HG03159 (cell line): Measurements from ENCODE around the gene TMEM260.
A peak's percentile ranks its signal among the peaks of the same experiment; 100 is the strongest.

Experiments
- ATAC-seq: cut with Tn5 transposase; IDR thresholded peaks from one replicate; pipeline ENCODE4 v1.9.1; 2021; ENCODE audit warnings: mild to moderate bottlenecking, moderate library complexity; ENCODE audit not compliant: unreplicated experiment

Gene TMEM260

DNA sequence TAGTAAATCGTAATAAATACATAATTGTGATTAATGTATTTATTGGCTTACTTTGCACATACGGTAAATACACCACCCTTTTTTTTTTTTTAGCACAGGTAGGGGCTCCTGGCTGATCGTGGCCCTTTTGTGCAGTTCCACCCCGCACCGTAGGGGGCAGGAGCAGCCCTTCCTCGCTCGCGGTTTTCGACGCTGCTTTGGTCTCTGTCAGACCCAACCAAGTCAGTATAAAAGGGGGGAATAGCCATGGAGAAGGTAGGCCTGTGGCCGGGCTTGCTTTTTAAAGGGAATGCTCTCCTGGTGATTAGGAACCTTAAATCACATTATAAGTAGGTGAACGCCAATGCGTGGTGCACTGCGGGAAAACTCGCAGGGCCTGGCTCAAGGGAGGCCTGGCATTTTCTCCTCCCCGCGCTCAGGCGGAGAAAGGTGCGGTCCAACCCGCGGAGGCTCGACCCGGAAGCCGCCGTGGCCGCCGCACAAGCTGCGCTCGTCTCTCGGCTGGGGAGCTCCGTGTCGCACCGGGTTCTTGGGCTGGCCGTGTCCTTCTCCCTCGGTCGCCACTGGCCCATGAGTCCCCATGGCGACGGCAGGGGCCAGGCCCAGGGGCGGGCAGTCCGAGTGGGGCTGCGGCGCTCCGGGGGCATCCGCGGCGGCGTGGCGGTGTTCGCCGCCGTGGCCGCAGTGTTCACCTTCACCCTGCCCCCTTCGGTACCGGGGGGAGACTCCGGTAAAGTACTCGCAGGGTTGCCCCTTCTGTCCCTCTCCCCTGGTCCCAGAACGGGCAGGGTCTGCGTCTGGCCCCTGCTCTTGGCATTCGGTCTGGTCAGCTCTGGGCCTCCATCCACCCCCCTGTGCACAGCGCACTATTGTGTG, at the start of gene TMEM260:
Gene TMEM260, plus strand, starts transcription at position 454 of the 876 bp plus-strand sequence. Its CDS starts 117 bp downstream, at position 571.
- peak; percentile 89 for ATAC-seq

DNA sequence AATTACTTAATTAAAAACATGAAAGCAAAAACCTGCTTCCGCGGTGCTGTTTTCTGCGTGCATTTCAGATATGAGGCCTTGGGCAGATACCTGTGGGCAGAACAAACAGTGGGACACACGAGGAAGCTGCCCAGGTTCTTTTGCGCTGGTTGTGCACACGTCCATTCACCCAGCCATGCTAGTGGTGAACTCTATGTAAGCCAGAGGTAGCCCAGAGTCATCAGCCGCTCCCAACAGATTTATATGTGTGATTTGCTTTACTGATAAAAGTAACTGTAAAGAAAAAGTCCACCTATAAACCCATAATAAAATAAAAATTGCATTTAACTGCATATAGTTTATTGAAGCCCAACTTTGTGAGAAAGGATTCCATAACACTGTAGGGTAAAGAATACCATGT, 47.1 kb upstream of the TMEM260 start:
- no peak for ATAC-seq

DNA sequence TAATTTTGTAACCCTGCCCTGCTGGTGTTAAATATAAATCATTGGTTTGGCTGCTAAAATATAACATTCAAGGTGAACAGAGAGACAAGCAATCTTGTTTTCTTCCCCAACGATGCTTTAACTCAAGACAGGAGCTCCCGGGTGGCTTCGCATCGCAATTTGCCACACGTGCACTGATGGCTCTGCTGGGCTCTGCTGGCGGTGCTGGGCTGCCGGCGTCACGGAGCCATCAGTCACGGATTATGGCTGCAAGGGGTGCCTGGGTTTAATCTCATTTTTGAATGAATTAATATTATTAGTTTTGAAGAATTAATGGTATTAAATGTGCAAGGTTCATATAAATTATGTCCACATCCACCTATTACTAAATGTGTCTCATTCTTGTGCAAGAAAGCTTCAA, 44.9 kb upstream of the TMEM260 start:
- no peak for ATAC-seq

DNA sequence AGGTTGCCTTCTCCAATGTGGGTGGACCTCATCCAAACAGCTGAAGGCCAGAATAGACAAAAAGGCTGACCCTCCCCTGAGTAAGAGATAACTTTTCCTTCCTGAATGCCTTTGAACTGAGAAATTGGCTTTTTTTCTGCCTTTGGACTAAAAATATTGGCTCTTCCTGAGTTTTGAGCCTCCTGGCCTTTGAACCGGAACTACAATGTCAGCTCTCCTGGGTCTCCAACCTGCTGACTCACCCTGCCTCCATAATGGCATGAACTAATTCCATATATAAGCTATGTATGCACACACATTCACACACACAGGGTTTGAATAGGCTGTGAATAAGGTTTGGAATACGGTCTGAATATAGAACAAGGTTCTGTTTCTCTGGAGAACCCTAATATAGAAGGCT, 39.7 kb upstream of the TMEM260 start:
- no peak for ATAC-seq

DNA sequence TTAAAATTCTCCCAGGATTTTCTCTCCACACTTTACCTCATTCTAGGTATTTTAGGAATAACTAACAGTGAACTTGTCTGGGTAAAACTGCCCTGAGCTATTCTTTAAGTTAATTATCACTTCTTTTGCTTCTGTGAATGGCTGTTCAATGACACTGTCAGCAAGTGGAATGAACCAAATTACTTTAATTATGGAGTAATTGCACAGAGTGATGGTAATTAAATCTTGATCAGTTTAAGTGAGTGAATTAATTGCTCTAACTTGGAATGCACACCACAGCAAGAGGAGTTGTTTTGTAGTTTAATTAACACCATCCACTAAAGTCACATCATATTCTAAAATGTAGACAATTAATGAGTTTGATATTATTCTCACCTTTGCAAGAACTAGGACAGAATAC, 36.2 kb upstream of the TMEM260 start:
- ATAC-seq, result no peak

DNA sequence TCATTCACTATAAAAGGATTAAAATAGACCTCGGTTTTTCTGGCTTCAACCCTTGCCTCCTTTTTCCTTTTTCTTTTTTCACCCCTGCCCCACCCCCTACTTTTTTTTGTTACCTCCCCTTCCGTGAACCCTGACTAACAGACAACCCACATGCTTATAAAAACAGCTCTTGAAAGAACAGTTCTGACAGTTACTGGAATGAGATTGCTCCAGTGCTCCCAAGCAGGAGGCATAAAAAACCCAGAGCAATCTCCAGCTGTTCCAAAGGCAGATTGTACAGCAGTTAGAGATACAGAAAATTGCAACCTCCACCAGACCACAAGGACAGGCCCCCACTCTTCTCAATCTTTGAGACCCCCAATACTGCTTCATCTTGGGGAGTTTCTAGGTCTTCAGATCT, 29.9 kb upstream of the TMEM260 start:
- no peak for ATAC-seq

DNA sequence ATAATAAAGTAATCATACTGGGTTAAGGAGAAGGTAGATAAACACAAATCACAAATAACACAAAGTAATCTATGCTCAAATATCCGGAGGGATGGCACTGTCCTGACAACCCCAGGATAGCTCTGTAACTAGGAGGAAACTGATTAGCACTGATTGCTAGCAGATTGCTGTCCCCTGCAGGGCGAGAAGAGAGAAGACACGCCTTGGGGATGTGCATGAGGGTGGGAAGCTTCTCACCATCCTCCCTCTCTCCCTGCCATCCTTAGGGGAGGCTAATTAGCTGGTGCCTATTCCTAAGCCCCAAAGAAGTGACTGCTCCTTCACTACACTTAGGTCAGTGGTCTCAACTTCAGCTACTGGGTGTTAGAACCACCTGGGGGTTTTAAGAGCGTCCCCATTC, 27.0 kb upstream of the TMEM260 start:
- no peak for ATAC-seq

DNA sequence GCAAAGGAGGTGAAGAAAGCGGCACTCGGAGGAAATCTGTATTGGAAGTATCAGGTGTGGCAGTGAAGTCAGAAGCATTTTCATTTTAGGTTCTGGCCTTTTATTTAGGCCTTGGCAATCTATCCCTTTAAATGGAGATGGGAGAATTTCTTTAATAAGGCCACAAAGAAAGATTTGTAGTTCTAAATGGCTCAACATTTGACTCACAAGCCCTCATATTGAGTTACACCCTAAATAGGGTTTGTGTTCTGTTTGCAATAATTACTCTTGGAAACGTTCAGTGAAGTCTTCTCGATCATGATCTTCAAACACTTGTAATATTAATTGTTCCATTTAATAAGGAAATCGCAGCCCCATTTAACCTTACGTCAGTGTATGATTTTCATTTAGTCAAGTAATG, 25.3 kb upstream of the TMEM260 start:
- no peak for ATAC-seq

DNA sequence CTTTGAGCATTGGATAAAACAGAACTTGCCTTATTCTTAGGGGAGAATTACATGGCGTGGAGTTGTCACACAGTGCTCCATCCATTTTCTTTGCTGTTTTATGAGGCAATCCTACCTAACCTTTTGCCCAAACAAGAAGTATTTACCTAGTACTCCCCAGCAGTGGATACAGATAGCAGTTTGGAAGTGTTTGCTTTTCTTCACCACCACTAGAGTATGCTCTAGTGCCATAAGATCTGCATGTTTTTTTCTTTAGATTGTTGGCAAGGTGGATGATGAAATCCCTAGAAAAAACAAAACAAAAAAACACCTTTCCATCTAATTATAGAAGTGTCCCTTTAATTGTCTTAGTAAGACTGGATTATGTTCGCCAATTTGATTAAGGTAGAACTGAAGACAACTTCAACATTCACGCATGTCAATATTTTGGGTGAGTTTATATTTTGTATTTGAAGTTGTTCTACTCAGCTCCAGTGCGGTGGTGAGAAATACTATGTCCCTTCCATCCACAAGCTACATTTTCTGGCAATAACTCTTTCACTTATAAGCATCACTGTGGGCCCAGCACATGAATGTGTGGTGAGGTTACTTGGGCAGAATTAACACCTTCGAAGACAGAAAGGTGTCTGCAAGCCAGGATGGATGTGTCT, 23.6 kb upstream of the TMEM260 start:
- ATAC-seq, result no peak

DNA sequence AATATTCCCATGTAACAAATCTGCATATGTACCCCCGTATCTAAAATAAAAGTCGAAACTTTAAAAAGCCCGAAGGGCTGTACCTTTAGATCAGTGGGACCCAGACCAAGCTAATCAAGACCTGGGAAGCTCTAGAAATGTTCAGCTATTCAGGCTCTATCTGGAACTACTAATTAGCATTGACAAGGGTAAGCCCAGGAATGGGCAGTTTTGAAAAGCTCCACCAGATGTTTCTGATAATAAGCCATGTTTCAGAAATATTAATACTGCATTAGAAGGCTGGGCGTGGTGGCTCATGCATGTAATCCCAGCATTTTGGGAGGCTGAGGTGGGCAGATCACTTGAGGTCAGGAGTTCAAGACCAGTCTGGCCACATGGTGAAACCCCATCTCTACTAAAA, 20.4 kb upstream of the TMEM260 start:
- ATAC-seq, result no peak

DNA sequence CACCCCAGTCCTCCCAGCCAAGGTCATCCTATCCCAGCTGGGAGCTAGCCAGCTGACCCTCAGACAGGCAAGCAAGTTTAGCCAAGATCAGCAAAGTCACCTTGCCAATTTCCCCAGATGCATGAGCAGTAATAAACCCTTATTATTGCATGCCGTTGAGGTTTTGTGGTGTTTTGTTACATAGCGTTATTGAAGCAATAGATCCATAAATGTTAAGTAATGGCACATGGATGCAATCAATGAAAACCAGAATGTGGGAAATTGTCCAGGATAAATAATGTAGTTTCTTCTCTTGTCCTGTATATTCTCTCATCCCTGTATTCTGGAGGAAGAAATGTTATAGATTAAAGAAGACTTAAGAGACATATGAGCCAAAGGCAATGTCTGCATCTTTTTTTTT, 18.0 kb upstream of the TMEM260 start:
- ATAC-seq, result no peak

DNA sequence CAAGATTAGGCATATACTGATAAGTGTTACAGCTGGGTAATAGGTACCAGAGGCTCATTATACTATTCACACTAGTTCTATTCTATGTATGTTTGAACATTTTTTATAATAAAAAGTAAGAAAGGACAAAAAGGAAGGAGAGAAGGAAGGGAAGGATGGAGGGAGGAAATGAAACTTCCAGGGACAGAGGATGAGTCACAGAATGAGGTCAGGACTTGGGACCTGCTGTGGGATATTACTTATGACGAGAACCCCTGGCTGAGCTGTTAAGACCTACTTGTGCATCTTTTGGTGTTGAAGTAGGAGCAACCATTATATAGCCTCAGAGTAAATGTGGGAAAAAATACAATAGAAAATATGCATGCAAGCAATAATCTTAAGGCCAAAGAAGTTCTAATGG, 16.7 kb upstream of the TMEM260 start:
- no peak for ATAC-seq

DNA sequence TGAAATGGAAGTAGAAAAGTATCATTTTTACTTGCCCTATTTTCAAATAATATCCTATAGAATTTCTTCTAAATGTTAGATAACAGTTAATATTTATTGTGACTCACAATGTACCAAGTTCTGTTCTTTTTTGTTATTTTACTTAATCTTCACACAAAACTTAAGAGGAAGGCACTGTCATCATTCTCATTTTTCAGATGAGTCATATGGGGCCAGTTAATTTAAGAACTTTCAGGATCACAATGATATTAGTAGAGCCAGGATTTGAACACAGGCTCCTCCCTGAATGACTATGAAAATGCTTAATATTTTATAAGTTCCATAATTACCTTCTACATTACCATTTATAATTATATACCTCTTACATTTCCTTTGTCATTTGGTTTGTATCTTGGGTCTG, 10.4 kb upstream of the TMEM260 start:
- no peak for ATAC-seq

DNA sequence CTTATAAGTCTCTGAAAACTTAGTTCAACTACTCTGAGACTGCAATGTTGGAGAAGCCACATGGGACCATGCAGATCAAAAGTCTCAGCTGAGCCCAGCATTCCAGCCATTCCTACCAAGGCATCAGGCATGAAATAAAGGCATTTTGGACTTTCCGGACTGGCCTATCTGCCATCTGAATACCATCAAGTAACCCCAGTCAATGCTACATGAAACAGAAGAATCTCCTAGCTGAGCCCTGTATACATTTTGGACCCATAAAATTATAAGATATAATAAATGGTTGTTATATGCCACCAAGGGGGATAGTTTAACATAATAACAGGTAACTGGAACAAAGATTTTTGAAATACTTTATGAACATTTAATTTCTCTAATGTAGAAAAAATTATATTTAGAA, 9.3 kb upstream of the TMEM260 start:
- ATAC-seq, result no peak

DNA sequence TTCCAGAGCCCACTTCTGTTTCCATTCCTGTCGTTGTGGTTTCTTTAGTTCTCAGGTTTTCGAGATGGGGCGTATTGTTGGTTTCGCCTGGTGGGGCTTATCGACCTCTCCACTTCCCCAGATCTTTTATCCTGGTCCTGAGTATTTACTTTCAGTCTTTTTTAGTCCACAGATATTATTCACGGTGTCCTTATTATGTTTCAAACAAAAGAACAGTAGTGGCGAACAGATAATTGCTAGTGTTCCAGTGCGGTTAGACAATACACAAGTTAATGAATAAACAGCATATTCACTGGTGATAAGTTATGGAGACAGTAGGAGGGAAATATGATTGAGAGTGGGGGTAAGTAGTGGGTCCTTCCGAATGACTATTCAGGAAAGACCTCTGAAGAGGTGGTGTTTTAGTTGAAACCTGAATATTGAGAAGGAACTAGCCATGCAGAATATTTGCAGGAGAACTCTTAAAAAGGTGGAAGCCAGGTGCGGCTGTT, 668 bp downstream of the TMEM260 start:
- peak; percentile 5 for ATAC-seq

DNA sequence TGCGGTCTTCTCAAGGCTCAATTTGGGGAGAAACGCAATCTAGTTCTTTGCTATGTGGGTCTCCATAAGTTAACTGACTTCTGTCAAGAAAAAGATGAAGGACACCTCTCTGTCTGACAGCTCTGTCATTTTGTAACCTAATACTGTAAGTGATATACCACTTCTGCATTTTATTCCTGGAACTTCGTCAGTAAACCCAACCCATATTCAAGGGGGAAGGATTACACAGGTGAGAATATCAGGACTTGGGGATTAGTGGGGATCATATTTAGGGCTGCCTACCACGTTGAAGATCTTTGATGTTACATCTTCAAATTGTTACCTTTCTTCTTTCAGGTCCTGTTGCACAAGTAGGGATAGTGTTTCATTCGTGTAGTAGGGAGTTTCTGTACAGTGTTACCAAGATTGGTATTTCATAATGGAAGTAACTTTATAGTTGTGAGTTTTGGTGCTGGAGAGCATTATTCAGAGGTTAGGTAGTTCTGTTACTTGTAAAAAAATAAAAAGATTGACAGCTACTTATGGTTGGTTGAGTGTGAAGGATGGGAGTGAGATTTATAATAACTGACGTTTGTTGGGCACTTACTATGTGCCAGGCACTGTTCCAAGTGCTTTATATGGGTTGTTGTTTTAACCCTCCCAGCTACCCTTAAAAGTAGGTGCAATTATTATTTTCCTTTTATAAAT, 1.6 kb downstream of the TMEM260 start:
- no peak for ATAC-seq

DNA sequence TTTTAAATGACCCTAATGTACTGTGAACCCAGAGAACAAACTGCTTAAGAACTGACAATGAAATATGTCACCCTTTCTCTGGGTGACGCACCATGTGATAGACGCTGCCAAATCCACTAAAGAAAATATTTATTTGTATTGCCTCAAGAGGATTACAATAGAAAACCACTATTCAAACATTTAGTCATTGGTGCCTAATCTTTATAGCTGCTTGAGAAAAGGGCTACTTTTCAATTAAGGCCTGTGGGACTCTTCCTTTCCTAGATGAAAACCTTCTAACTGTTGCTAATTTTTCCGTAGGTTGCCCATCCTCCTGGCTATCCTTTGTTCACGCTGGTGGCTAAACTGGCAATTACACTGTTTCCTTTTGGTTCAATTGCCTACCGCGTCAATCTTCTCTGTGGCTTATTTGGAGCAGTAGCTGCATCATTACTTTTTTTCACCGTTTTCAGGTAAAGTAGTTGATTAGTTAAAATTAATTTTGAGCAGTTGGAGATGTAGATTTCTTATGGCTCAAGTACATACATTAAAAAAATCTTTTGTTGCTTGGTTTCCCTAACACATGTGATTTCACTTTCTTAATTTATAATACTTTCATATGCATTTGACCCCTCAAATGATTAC, 6.0 kb downstream of the TMEM260 start:
- ATAC-seq, result no peak

DNA sequence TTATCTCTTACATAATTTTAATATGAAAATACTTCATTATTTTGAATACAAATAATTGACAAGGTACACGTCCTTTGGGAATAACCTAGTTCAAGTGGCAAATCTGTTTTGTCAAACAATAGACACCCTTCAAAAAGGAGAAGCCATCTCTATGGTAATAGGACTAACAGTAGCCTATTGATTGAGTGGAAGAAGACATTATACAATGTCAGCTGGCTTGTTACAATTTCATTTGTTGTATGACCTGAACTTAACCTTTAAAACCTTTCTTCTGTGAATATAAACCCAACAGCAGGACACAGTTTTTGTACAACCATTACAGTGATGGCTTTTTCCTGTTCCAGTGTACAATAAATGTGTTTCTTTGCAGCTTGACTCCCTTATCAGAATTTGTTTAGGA, 8.1 kb downstream of the TMEM260 start:
- no peak for ATAC-seq

DNA sequence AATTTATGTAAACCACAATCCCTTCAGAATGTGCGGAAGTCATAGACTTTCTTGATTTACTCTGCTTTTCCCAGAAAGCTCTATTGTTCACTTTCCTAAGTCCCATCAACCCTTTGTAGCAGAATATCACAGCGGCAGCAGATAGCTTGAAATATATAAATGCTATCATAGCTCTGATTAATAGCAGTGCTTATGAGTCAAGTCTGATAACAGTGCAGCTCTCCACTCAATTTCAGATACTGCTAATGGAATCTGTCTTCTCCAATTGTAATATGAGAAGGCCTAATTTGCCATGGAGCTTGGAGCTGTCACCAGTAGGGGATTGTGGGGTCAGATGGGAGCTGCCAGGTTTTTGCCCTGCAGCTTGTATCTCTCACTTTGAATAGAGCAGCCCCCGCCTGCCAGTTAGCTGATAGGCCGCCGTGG, 10.9 kb downstream of the TMEM260 start:
- ATAC-seq, result no peak

DNA sequence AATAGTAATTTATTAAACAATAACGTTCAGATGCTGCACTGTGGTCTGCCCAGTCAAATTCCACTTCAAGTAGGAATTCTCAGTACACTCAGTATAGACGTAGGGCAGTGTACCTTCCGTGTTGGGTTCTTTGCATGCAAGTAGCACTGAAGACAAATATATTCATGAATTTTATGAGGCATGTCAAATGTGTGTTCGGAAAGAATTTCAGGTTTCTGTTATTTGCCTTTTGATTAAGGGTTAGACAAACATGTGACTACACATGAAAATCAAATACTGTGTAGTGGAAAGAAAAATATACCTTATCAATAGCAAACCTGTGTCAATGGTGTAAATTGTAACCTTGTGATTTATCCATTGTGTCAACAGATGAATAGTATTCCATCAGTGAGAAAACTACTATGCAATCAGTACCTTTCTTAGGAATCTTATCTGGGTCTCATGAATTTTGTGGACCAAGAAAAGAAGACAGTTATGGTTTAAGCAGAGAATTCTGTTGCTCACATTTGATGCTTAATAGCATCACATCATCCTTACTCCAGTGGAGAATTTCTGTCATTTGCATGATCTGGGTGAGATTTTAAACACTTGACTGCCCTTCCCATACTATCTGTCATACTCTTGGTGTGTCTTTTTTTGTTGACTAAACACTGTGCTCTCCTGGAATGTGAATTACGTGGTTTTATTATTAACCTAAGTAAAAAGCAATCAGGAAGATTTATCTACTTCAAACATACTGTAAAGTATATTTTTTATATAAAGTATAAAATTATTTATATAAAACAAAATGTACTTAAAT, 13.3 kb downstream of the TMEM260 start:
- ATAC-seq, result no peak
